Choroid plexus epithelial cell (primary cell): ENCODE data around the gene IFITM10.

Source experiments
- DNase-seq: peaks from one replicate; pipeline ENCODE4 v3.0.0-alpha.2; 2010; ENCODE audit warnings: low read depth
- H3K4me3 ChIP-seq: 2 replicates; pipeline ENCODE4 v1.5.1; 2011; ENCODE audit warnings: low read depth, mild to moderate bottlenecking, control low read depth, low read length, moderate library complexity
- CTCF ChIP-seq: conservative IDR thresholded peaks from 2 replicates; pipeline ENCODE4 v1.5.1; 2011; ENCODE audit warnings: low read depth, mild to moderate bottlenecking, control low read depth, inconsistent platforms, low read length, moderate library complexity

The IFITM10 gene

GRCh38 chr11:1702506-1702905 is 47.9 kb downstream of the IFITM10 start:
- no peak for TF ChIP-seq CTCF
- no peak for DNase-seq
- H3K4me3 ChIP-seq: no peak overlapping the region

- H3K4me3 ChIP-seq: no peak overlapping the region
- TF ChIP-seq CTCF: no peak
- DNase-seq: no peak
These were observed 49.1 kb downstream of the IFITM10 start for GRCh38 chr11:1701091-1701807.

- no peak for DNase-seq
- TF ChIP-seq CTCF: no peak
- H3K4me3 ChIP-seq: no peak overlapping the region
These were observed 50.6 kb downstream of the IFITM10 start for GRCh38 chr11:1699771-1700170.

GRCh38 chr11:1696608-1697570 is 53.5 kb downstream of the IFITM10 start, which contains the start of gene KRTAP5-6:
Gene KRTAP5-6, plus strand, starts transcription at chr11:1697195. Its CDS starts 51 bp downstream, at chr11:1697246.
- no peak within 1 kb of the TSS for H3K4me3 ChIP-seq
- no peak for DNase-seq
- no peak for TF ChIP-seq CTCF

- DNase-seq: no peak
These were observed 54.8 kb downstream of the IFITM10 start for GRCh38 chr11:1695548-1696108.

More at GRCh38 chr11:1695548-1696108, 54.8 kb downstream of the IFITM10 start:
- TF ChIP-seq CTCF: no peak
- no peak overlapping the region for H3K4me3 ChIP-seq
